Measurements from ENCODE around the gene PREX1. TPM values are rescaled to one million over a fixed set of nuclear protein-coding genes. Genes with fewer than 3 reads are reported as not detected.

Gene PREX1
- total RNA-seq, 2 experiments from 2014 or later, result 76.8 to 77.1 TPM

DNA sequence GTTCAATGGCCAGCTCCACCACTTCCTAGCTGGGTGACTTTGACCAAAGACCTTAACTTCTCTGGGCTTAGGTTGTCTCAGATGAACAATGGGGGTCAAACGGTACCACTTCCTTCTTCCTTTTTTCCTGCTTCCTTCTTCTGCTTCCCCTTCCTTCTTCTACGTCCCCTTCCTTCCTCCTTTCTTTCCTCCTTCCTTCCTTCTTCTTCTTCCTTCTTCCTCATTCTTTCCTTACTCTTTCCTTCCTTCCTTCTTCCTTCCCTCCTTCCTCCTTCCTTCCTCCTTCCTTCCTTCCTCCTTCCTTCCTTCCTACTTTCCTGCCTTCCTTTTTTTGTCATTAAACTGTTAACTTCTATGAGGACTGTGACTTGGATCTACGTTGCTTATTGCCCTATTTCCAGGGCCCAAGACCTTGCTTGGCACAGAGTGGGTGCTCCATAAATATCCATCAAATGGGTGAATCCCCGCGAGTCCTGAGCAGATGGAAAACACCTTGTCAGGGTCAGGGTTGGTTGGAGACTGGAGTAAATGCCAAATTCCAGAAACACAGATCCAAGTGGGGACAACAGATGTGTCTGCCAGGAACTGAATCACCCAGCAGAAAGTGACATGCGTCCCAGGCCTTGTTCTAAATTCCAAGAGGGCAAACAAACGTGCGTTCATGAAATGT, 243.3 kb downstream of the PREX1 start:
- H3K27me3 Mint-ChIP-seq, result peaks cover 31% of the 10 kb centered on the region
- peaks cover 1% of the 10 kb centered on the region for H3K36me3 Mint-ChIP-seq
- no peak overlapping the region for H3K4me3 Mint-ChIP-seq
- H3K27ac Mint-ChIP-seq, result no peak overlapping the region
- H3K4me1 Mint-ChIP-seq, result no peaks in the 10 kb centered on the region
- no peak for DNase-seq
- no peaks in the 10 kb centered on the region for H3K9me3 Mint-ChIP-seq

GRCh38 chr20:48583801-48584200, 244.0 kb downstream of the PREX1 start:
- no peak overlapping the region for H3K27ac Mint-ChIP-seq
- no peak overlapping the region for H3K4me3 Mint-ChIP-seq
- peaks cover 1% of the 10 kb centered on the region for H3K36me3 Mint-ChIP-seq
- peaks cover 30% of the 10 kb centered on the region for H3K27me3 Mint-ChIP-seq
- H3K9me3 Mint-ChIP-seq, result no peaks in the 10 kb centered on the region
- DNase-seq, result no peak
- no peaks in the 10 kb centered on the region for H3K4me1 Mint-ChIP-seq

DNA sequence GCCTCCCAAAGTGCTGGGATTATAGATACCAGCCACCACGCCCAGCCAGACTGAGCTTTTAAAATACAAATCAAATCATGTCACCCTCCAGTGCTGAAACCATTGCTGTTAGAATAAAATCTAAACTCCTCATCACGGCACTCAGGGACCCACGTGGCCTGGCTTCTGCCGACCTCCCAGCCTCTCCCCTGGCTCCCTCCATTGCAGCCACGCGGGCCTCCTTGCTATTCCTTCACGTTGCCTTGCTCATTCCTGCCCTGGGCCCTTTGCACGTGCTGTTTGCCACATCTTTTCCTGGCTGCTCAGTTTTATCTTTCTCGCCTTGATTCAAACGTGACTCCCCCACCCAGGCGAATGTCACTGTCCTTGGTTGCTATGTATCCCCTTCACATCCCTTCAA, 244.6 kb downstream of the PREX1 start:
- DNase-seq, result no peak
- Mint-ChIP-seq H3K27ac (no peak overlapping the region), H3K4me3 (no peak overlapping the region), H3K9me3 (no peaks in the 10 kb centered on the region), H3K4me1 (no peaks in the 10 kb centered on the region), H3K36me3 (peaks cover 1% of the 10 kb centered on the region), H3K27me3 (peaks cover 25% of the 10 kb centered on the region)

GRCh38 chr20:48582673-48582985, 245.2 kb downstream of the PREX1 start:
- Mint-ChIP-seq H3K4me1 (no peaks in the 10 kb centered on the region), H3K36me3 (peaks cover 1% of the 10 kb centered on the region), H3K27ac (no peak overlapping the region), H3K9me3 (no peaks in the 10 kb centered on the region), H3K27me3 (peaks cover 24% of the 10 kb centered on the region), H3K4me3 (no peak overlapping the region)
- no peak for DNase-seq

- peaks cover 1% of the 10 kb centered on the region for H3K36me3 Mint-ChIP-seq
These were observed 246.6 kb downstream of the PREX1 start for GRCh38 chr20:48581167-48581566.

DNA sequence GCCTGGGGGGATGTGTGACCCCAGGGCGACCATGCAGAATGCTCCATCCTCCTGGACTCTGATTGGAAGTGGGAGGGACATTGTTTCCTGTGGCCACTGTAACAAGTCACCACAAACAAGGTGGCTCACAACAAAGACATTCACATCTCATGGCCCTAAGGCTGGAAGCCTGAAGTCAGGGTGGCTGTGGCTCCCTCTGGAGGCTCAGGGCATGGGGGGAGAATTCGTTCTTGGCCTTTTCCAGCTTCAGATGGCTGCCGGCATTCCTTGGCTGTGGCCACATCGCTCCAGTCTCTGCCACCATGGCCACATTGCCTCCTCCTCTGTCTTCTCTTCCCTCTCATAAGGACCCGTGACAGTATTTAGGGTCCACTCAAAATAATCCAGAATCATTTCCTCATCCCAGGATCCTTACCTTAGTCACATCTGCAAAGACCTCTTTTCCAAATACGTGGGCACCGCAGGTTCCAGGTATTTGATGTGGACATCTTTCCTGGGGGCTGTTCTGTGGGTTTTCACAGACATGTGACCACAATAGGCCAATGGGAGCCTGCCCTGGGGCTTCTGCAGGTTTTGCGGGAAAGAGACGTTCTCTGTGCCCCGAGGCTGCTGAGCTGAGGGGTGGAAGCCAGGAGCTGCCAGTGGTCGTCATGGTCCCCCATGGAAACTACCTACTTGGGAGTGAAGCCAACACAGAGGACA, 249.3 kb downstream of the PREX1 start:
- Mint-ChIP-seq H3K4me3 (no peak overlapping the region), H3K9me3 (no peaks in the 10 kb centered on the region), H3K27ac (no peak overlapping the region), H3K27me3 (peaks cover 9% of the 10 kb centered on the region), H3K4me1 (no peaks in the 10 kb centered on the region), H3K36me3 (peaks cover 1% of the 10 kb centered on the region)
- no peak for DNase-seq

More at GRCh38 chr20:48581167-48581566, 246.6 kb downstream of the PREX1 start:
- no peak overlapping the region for H3K27ac Mint-ChIP-seq
- H3K4me1 Mint-ChIP-seq, result no peaks in the 10 kb centered on the region
- peaks cover 18% of the 10 kb centered on the region for H3K27me3 Mint-ChIP-seq
- no peak for DNase-seq
- no peak overlapping the region for H3K4me3 Mint-ChIP-seq
- no peaks in the 10 kb centered on the region for H3K9me3 Mint-ChIP-seq

GRCh38 chr20:48577557-48577956, 250.2 kb downstream of the PREX1 start:
- Mint-ChIP-seq H3K4me3 (no peak overlapping the region), H3K27me3 (peaks cover under 1% of the 10 kb centered on the region), H3K9me3 (no peaks in the 10 kb centered on the region), H3K27ac (no peak overlapping the region), H3K4me1 (no peaks in the 10 kb centered on the region), H3K36me3 (no peaks in the 10 kb centered on the region)
- DNase-seq, result no peak

GRCh38 chr20:48574383-48574782, 253.4 kb downstream of the PREX1 start:
- H3K36me3 Mint-ChIP-seq, result no peaks in the 10 kb centered on the region
- no peak overlapping the region for H3K27ac Mint-ChIP-seq
- H3K4me1 Mint-ChIP-seq, result no peaks in the 10 kb centered on the region
- no peak for DNase-seq
- no peaks in the 10 kb centered on the region for H3K27me3 Mint-ChIP-seq
- no peaks in the 10 kb centered on the region for H3K9me3 Mint-ChIP-seq
- H3K4me3 Mint-ChIP-seq, result no peak overlapping the region

Other genes with a start within 250 kb of the PREX1 start
- 10 to 100 TPM; 30.4 to 30.8 TPM for gene ARFGEF2, start 93.7 kb upstream of the PREX1 start, total RNA-seq
- gene CSE1L, start 218.3 kb upstream of the PREX1 start, total RNA-seq, result 100 to 1,000 TPM; 162 to 170 TPM

Data from activated naive CD8-positive, alpha-beta T cell treated with anti-CD3 and anti-CD28 coated beads for 36 hours (primary cell).